Esophagus squamous epithelium (tissue), 5 donors: ENCODE data around the gene TMEM95. TPM values are rescaled to one million over a fixed set of nuclear protein-coding genes. Genes with fewer than 3 reads are reported as not detected.

Source experiments
- DNase-seq: peaks from one replicate; lab custom pipeline; 2025; lab: John Stamatoyannopoulos, UW
- H3K27ac ChIP-seq, 4 donors: fragments of 200-600 bp; sonication (generic); one replicate each; pipeline ENCODE4 v1.5.1; 2016 to 2019; ENCODE audit warnings: mild to moderate bottlenecking in 1 of 4
- H3K27me3 ChIP-seq, 4 donors: fragments of 200-600 bp; sonication (generic); 1 replicate in 3 of 4; 2 replicates in 1 of 4; pipeline versions ENCODE4 v1.5.1 to v1.6.0; 2017 to 2021; ENCODE audit warnings: antibody characterized with exemption in 1 of 4
- H3K36me3 ChIP-seq, 3 donors: fragments of 200-600 bp; sonication (generic); one replicate each; pipeline ENCODE4 v1.5.1; 2016 to 2019
- H3K4me1 ChIP-seq, 3 donors: fragments of 200-600 bp; sonication (generic); one replicate each; pipeline ENCODE4 v1.5.1; 2017 to 2019
- H3K4me3 ChIP-seq, 4 donors: fragments of 200-600 bp; sonication (generic); 1 replicate in 3 of 4; 2 replicates in 1 of 4; pipeline ENCODE4 v1.5.1; 2016 to 2019; ENCODE audit warnings: mild to moderate bottlenecking in 2 of 4, moderate library complexity in 1 of 4
- H3K9me3 ChIP-seq, 3 donors: fragments of 200-600 bp; sonication (generic); one replicate each; pipeline ENCODE4 v1.5.1; 2016 to 2019
- POLR2A ChIP-seq, 4 donors: fragments of 450-650 bp; IDR thresholded peaks; one replicate each; pipeline ENCODE4 v1.6.1; 2017; ENCODE audit warnings: antibody characterized with exemption in 4 of 4, mild to moderate bottlenecking in 4 of 4, moderate library complexity in 3 of 4
- WGBS, 2 donors: methylation state at CpG; one replicate each; pipeline ENCODE4 v1.1.5; 2018; 5-methylcytosine and 5-hydroxymethylcytosine counted together
- intact Hi-C: fragments of 100-400 bp; cut with DNase I; formaldehyde crosslinking; loops from one replicate; pipeline ENCODE4 v1.15.0; 2022
- total RNA-seq, 4 donors: library from RNA; depleted of rRNA; stranded (reverse); fragments of >200 nt; gene quantifications; one replicate each; pipeline ENCODE4 v1.1.0, GENCODE V29; 2016
- TF ChIP-seq, protein P1 (sequence below), 6 experiments: fragments of 450-650 bp in 4 of 6; fragments of 200-600 bp in 2 of 6; sonication (generic) in 2 of 6; IDR thresholded peaks; one replicate each; pipeline ENCODE4 v1.5.1; 2016 to 2019; ENCODE audit warnings: antibody characterized with exemption in 6 of 6, mild to moderate bottlenecking in 4 of 6, moderate library complexity in 4 of 6
- donor health status: DM: yes; HTN: yes; CAD: no.

Gene TMEM95
- total RNA-seq, 4 donors from 2014 or later, result not detected

DNA sequence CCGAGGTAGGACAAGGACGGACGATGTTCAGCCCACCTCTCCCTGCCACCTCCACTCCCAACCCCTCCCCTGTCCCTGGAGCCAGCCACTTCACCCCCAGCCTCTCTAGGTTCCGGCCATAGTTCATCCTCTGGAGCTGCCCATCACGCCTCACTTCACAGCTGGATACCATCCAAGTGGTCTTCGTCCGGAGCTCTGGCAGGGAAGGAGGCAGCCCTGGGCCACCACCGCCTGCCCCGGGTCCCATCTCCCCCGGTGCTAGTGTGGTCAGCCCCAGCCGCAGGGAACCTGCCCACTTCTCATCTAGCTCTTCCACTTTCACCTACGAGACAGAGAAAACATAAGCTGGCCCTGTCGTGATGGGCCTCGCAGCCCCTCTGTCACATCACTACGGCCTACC, 33.5 kb upstream of the TMEM95 start:
- intact Hi-C loops, result no loop called here
- no peaks in the 10 kb centered on the region for H3K27me3 ChIP-seq
- no peak for DNase-seq
- H3K36me3 ChIP-seq, result peaks cover 40 to 100% (median 58%) of the 10 kb centered on the region in 3 donors
- H3K4me3 ChIP-seq, result no peak overlapping the region
- TF ChIP-seq POLR2A (IDR thresholded peaks at IDR 0.05), result no peak
- no peak overlapping the region for H3K27ac ChIP-seq
- H3K9me3 ChIP-seq, result no peaks in the 10 kb centered on the region
- H3K4me1 ChIP-seq, result peaks cover 0 to 12% (median 0%) of the 10 kb centered on the region in 3 donors
- WGBS, 2 donors, result 87 to 88% methylated on average over 10 to 14 of the region's 15 CpGs

DNA sequence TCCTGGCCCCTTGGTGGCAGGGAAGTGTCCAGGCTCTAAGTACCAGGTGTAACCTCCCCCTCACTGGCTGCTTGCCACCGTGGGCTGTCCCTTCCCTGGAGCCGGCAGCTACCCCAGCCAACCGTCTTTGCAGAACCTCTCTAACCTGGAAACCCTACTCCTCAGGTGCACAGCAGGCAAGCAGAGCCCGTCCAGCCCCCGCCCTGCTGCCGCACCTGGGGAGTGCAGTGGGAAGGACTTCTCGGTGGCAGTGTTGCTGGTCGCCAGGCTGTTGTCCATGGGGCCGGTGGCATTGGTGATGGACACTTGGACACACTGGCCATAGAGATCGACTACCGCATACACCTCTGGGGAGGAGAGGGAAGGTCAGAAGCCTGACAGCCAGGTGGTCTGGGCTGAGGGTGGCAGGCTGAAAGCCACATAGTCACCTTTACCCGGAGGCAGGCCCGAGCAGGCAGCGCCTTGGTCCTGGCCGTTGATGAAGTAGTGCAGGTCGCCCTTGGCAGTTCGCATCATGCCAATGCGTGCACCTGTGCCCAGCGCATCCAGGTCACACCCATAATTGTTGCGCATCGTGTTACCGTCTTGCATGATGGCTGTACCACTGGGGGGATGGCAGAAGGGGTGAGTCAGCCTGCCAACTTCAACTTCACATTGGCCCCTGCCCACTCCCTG, 32.3 kb upstream of the TMEM95 start:
- TF ChIP-seq, protein P1, sequence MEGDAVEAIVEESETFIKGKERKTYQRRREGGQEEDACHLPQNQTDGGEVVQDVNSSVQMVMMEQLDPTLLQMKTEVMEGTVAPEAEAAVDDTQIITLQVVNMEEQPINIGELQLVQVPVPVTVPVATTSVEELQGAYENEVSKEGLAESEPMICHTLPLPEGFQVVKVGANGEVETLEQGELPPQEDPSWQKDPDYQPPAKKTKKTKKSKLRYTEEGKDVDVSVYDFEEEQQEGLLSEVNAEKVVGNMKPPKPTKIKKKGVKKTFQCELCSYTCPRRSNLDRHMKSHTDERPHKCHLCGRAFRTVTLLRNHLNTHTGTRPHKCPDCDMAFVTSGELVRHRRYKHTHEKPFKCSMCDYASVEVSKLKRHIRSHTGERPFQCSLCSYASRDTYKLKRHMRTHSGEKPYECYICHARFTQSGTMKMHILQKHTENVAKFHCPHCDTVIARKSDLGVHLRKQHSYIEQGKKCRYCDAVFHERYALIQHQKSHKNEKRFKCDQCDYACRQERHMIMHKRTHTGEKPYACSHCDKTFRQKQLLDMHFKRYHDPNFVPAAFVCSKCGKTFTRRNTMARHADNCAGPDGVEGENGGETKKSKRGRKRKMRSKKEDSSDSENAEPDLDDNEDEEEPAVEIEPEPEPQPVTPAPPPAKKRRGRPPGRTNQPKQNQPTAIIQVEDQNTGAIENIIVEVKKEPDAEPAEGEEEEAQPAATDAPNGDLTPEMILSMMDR (IDR thresholded peaks at IDR 0.05), result no peak
- TF ChIP-seq POLR2A (IDR thresholded peaks at IDR 0.05), result no peak

DNA sequence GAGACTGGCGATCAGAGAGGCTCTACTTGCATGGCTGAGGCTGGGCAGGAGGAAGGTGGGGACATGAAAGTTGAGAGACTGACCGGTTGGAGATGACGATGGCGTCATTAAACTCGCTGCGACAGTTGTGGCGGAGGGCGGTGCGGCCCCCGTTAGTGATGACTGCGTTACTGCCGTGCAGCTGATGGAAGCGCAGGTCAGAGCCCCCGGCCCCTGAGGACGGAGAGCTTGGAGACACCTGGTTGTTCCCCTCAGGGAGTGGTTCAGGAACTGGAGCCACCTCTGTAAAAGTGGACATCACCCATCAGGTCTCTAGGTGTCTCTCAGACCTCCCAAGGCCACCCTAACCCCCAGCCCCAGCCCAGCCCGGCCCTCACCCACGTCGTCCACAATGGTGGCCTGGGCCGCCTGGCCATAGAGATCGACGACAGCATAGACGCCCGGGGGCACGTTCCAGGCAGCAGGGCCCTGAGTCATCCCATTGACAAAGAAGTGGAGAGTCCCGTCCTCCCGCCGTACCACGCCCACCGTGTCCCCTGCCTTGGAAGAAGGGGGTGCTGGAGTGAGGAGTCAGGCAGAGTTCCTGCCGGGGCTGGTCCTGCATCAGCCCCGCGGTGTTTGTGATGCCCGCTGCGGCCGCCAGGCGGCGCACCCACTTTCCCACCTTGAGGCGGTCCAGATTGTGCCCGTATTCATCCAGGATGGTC, 31.1 kb upstream of the TMEM95 start:
- Histone ChIP-seq H3K4me3 (no peak overlapping the region), H3K27me3 (no peaks in the 10 kb centered on the region), H3K36me3 (peaks cover 35 to 85% (median 41%) of the 10 kb centered on the region in 3 donors), H3K4me1 (peaks cover 10 to 27% (median 10%) of the 10 kb centered on the region in 3 donors), H3K9me3 (no peaks in the 10 kb centered on the region), H3K27ac (no peak overlapping the region)
- WGBS, 2 donors, result 82% methylated on average over 7 to 18 of the region's 39 CpGs
- DNase-seq, result no peak
- TF ChIP-seq POLR2A (IDR thresholded peaks at IDR 0.05), result no peak
- TF ChIP-seq, protein P1 (IDR thresholded peaks at IDR 0.05), result peak; percentile 68 to 90 (median 83)
- intact Hi-C loops, result no loop called here

More for the DNA sequence above, 32.3 kb upstream of the TMEM95 start:
- Histone ChIP-seq H3K9me3 (no peaks in the 10 kb centered on the region), H3K27me3 (no peaks in the 10 kb centered on the region), H3K4me1 (peaks cover 0 to 15% (median 0%) of the 10 kb centered on the region in 3 donors), H3K4me3 (no peak overlapping the region), H3K36me3 (peaks cover 40 to 98% (median 53%) of the 10 kb centered on the region in 3 donors), H3K27ac (no peak overlapping the region)
- DNase-seq, result no peak
- intact Hi-C loops, result no loop called here
- 86 to 88% methylated on average over 7 to 8 of the region's 22 CpGs for WGBS, 2 donors

DNA sequence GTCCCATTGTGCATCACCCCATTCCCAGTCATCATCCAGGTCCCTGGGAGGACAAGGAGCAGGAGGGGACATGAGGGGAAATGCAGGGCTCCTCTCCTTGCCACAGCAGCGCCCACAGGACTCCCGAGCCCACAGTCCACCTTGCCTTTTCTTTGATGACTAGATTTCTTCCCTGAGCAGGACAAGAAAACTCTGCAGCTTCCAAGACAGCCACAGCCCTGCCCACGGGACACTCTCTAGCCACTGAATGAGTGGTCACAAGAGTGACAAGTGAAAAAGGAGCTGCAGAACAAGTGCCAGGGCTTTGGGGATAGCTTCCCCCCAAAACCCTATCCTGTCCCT, 30.5 kb upstream of the TMEM95 start:
- intact Hi-C loops, result no loop called here
- no peak for TF ChIP-seq POLR2A (IDR thresholded peaks at IDR 0.05)
- TF ChIP-seq, protein P1 (IDR thresholded peaks at IDR 0.05), result no peak
- no peaks in the 10 kb centered on the region for H3K9me3 ChIP-seq
- H3K27ac ChIP-seq, result no peak overlapping the region
- no peak overlapping the region for H3K4me3 ChIP-seq
- WGBS, 2 donors, result 70 to 93% methylated on average over 2 to 3 of the region's 3 CpGs
- DNase-seq, result no peak
- peaks cover 10 to 27% (median 11%) of the 10 kb centered on the region in 3 donors for H3K4me1 ChIP-seq
- H3K27me3 ChIP-seq, result no peaks in the 10 kb centered on the region
- H3K36me3 ChIP-seq, result peaks cover 35 to 80% (median 41%) of the 10 kb centered on the region in 3 donors

DNA sequence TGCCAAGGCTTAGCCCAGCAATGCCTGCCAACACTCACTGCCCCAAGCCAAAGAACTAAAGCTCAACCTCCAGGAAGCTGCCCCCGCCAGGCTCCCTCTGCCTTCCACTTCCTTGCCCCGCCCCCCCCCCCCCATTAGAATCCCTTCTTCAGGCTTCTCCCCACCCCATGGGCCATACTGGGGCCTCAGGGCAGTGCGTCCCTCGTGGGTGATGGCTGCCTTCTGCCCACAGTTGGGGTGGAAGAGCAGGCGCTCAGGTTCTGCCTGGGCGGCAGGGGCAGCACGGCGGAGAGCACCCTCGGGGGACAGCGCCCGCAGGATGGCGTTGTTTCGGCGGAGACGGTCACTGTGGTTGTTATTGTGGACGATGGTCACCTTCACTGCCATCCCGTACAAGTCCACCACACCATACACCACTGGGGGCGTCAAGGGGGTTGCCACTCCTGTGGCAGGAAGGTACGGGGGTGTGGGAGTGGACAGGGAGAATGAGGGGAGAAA, 29.9 kb upstream of the TMEM95 start:
- intact Hi-C loops, result no loop called here
- TF ChIP-seq, protein P1 (IDR thresholded peaks at IDR 0.05), result no peak
- TF ChIP-seq POLR2A (IDR thresholded peaks at IDR 0.05), result no peak
- H3K27me3 ChIP-seq, result no peaks in the 10 kb centered on the region
- 100% methylated on average over 1 of the region's 19 CpGs; no CpG with 5 or more reads in 1 of the 2 donors for WGBS, 2 donors
- H3K36me3 ChIP-seq, result peaks cover 35 to 74% (median 41%) of the 10 kb centered on the region in 3 donors
- no peak for DNase-seq
- no peak overlapping the region for H3K4me3 ChIP-seq
- H3K9me3 ChIP-seq, result no peaks in the 10 kb centered on the region
- H3K27ac ChIP-seq, result no peak overlapping the region
- H3K4me1 ChIP-seq, result peaks cover 10 to 29% (median 11%) of the 10 kb centered on the region in 3 donors
